Neural cell (in vitro differentiated cells): ENCODE results near the gene APBA2. TPM values are rescaled to one million over a fixed set of nuclear protein-coding genes. Genes with fewer than 3 reads are reported as not detected.

Experiments used
- H2AFZ ChIP-seq: fragments of 200-600, 300-800 bp; sonication (generic), shearing (Covaris generic); 2 replicates; pipeline ENCODE4 v1.6.0; 2014; ENCODE audit warnings: low read depth, mild to moderate bottlenecking, antibody characterized with exemption, low read length, moderate library complexity
- H3F3A ChIP-seq: fragments of 200-600 bp; shearing (Covaris generic); 2 replicates; pipeline ENCODE4 v1.6.1; 2016; ENCODE audit warnings: mild to moderate bottlenecking, moderate library complexity, mixed read lengths, antibody characterized with exemption, low read length; ENCODE audit not compliant: insufficient read depth, poor library complexity, severe bottlenecking
- H3K27ac ChIP-seq: fragments of 200-600, 300-800 bp; sonication (generic), shearing (Covaris generic); 2 replicates; pipeline ENCODE4 v1.5.1; 2014; ENCODE audit warnings: mild to moderate bottlenecking, low read length, moderate library complexity
- H3K27me3 ChIP-seq: fragments of 300-800, 200-600 bp; sonication (generic), shearing (Covaris generic); 2 replicates; pipeline ENCODE4 v1.6.0; 2014; ENCODE audit warnings: mild to moderate bottlenecking, low read depth, low read length, moderate library complexity; ENCODE audit not compliant: insufficient read depth
- H3K36me3 ChIP-seq: fragments of 300-800, 200-600 bp; sonication (generic), shearing (Covaris generic); 2 replicates; pipeline ENCODE4 v1.5.1; 2014; ENCODE audit warnings: mild to moderate bottlenecking, antibody characterized with exemption, low read length, moderate library complexity; ENCODE audit not compliant: insufficient read depth
- H3K4me2 ChIP-seq: fragments of 300-800, 200-600 bp; sonication (generic), shearing (Covaris generic); 2 replicates; pipeline ENCODE4 v1.6.0; 2014; ENCODE audit warnings: mild to moderate bottlenecking, low read length
- H3K4me3 ChIP-seq: fragments of 300-800, 200-600 bp; sonication (generic), shearing (Covaris generic); 2 replicates; pipeline ENCODE4 v1.5.1; 2014; ENCODE audit warnings: mild to moderate bottlenecking, low read length, moderate library complexity
- H3K79me2 ChIP-seq: fragments of 200-600 bp; shearing (Covaris generic); replicated peaks from 2 replicates; pipeline ENCODE4 v1.6.0; 2014; ENCODE audit warnings: mild to moderate bottlenecking, low read length, moderate library complexity; ENCODE audit not compliant: insufficient read depth
- H3K9ac ChIP-seq: fragments of 300-800, 200-600 bp; sonication (generic), shearing (Covaris generic); 2 replicates; pipeline ENCODE4 v1.6.1; 2016; ENCODE audit warnings: mild to moderate bottlenecking, low read length, mixed read lengths
- H3K9me2 ChIP-seq: fragments of 200-600 bp; shearing (Covaris generic); 2 replicates; pipeline ENCODE4 v1.6.1; 2016; ENCODE audit warnings: mild to moderate bottlenecking, low read length, mixed read lengths; ENCODE audit not compliant: insufficient read depth
- H3K9me3 ChIP-seq: fragments of 200-600, 300-800 bp; sonication (generic), shearing (Covaris generic); 2 replicates; pipeline ENCODE4 v1.6.1; 2016; ENCODE audit warnings: mild to moderate bottlenecking, mixed run types, low read length, moderate library complexity, mixed read lengths
- H4K20me1 ChIP-seq: fragments of 200-600 bp; shearing (Covaris generic); 2 replicates; pipeline ENCODE4 v1.6.1; 2016; ENCODE audit warnings: mild to moderate bottlenecking, mixed run types; ENCODE audit not compliant: insufficient read depth
- EP300 ChIP-seq: fragments of 450-650 bp; conservative IDR thresholded peaks from 2 replicates; pipeline ENCODE4 v1.6.1; 2014; ENCODE audit warnings: antibody characterized with exemption, mild to moderate bottlenecking, moderate library complexity; ENCODE audit not compliant: poor library complexity, severe bottlenecking
- EZH2 ChIP-seq: fragments of 200-600, 300-800 bp; shearing (Covaris generic), sonication (generic); IDR thresholded peaks from 2 replicates; pipeline ENCODE4 v1.6.1; 2014; ENCODE audit warnings: antibody characterized with exemption, low read length, borderline replicate concordance, mild to moderate bottlenecking; ENCODE audit not compliant: insufficient read depth, poor library complexity, severe bottlenecking
- MXI1 ChIP-seq: fragments of 450-650 bp; conservative IDR thresholded peaks from 2 replicates; pipeline ENCODE4 v1.6.1; 2014; ENCODE audit warnings: antibody characterized with exemption, mild to moderate bottlenecking; ENCODE audit not compliant: poor library complexity, severe bottlenecking
- POLR2AphosphoS5 ChIP-seq: IDR thresholded peaks from 2 replicates; pipeline ENCODE4 v1.6.1; 2012
- RAD21 ChIP-seq: fragments of 450-650 bp; conservative IDR thresholded peaks from 2 replicates; pipeline ENCODE4 v1.6.1; 2014; ENCODE audit warnings: antibody characterized with exemption, mild to moderate bottlenecking, moderate library complexity
- REST ChIP-seq: IDR thresholded peaks from 2 replicates; pipeline ENCODE4 v1.6.1; 2012; ENCODE audit warnings: borderline replicate concordance
- SMC3 ChIP-seq: fragments of 450-650 bp; conservative IDR thresholded peaks from 2 replicates; pipeline ENCODE4 v1.6.1; 2014; ENCODE audit warnings: antibody characterized with exemption, mild to moderate bottlenecking, moderate library complexity; ENCODE audit not compliant: poor library complexity
- TAF1 ChIP-seq: IDR thresholded peaks from 2 replicates; pipeline ENCODE4 v1.6.1; 2012; ENCODE audit warnings: low read depth
- polyA plus RNA-seq: library from polyadenylated mRNA; depleted of rRNA; stranded (reverse); fragments of >200 nt; gene quantifications from 2 replicates; pipeline ENCODE4 v1.2.3, GENCODE V29; 2014
- TF ChIP-seq, protein P1 (sequence below): fragments of 450-650 bp; IDR thresholded peaks from 2 replicates; pipeline ENCODE4 v1.5.1; 2014; ENCODE audit warnings: antibody characterized with exemption, mild to moderate bottlenecking, moderate library complexity; ENCODE audit not compliant: poor library complexity, severe bottlenecking

APBA2 gene
- polyA plus RNA-seq, 1 donor from 2014 or later: 134 TPM

- H3K4me3 ChIP-seq: peak overlapping the region; percentile 46
- H3K36me3 ChIP-seq: no peaks in the 10 kb centered on the region
- H3K9me3 ChIP-seq: no peaks in the 10 kb centered on the region
- H3K79me2 ChIP-seq: no peaks in the 10 kb centered on the region
- H3K27ac ChIP-seq: peak overlapping the region; percentile 54
- no peaks in the 10 kb centered on the region for H4K20me1 ChIP-seq
- no peak overlapping the region for H2AFZ ChIP-seq
- no peak overlapping the region for H3K4me2 ChIP-seq
- H3F3A ChIP-seq: no peaks in the 10 kb centered on the region
- no peak overlapping the region for H3K9ac ChIP-seq
- H3K9me2 ChIP-seq: no peaks in the 10 kb centered on the region
- H3K27me3 ChIP-seq: no peaks in the 10 kb centered on the region
- no peak for TF ChIP-seq SMC3
- TF ChIP-seq EP300: no peak
- no peak for TF ChIP-seq MXI1
- no peak for TF ChIP-seq TAF1
- no peak for TF ChIP-seq EZH2
- TF ChIP-seq REST: no peak
- no peak for TF ChIP-seq RAD21
- TF ChIP-seq POLR2AphosphoS5: no peak
These were observed 133.5 kb downstream of the APBA2 start for GRCh38 chr15:29018995-29019976.

- Histone ChIP-seq H3F3A (no peaks in the 10 kb centered on the region), H3K27ac (no peak overlapping the region), H3K4me3 (no peak overlapping the region)
These were observed 136.1 kb downstream of the APBA2 start for GRCh38 chr15:29021857-29022256.

More at GRCh38 chr15:29021857-29022256, 136.1 kb downstream of the APBA2 start:
- no peaks in the 10 kb centered on the region for H3K9me2 ChIP-seq
- H2AFZ ChIP-seq: no peak overlapping the region
- H3K27me3 ChIP-seq: no peaks in the 10 kb centered on the region
- H3K36me3 ChIP-seq: no peaks in the 10 kb centered on the region
- no peaks in the 10 kb centered on the region for H3K9me3 ChIP-seq
- no peak overlapping the region for H3K4me2 ChIP-seq
- TF ChIP-seq EZH2: no peak
- TF ChIP-seq POLR2AphosphoS5: no peak
- no peak for TF ChIP-seq TAF1
- no peak for TF ChIP-seq SMC3
- TF ChIP-seq MXI1: no peak
- TF ChIP-seq EP300: no peak
- TF ChIP-seq, protein P1, sequence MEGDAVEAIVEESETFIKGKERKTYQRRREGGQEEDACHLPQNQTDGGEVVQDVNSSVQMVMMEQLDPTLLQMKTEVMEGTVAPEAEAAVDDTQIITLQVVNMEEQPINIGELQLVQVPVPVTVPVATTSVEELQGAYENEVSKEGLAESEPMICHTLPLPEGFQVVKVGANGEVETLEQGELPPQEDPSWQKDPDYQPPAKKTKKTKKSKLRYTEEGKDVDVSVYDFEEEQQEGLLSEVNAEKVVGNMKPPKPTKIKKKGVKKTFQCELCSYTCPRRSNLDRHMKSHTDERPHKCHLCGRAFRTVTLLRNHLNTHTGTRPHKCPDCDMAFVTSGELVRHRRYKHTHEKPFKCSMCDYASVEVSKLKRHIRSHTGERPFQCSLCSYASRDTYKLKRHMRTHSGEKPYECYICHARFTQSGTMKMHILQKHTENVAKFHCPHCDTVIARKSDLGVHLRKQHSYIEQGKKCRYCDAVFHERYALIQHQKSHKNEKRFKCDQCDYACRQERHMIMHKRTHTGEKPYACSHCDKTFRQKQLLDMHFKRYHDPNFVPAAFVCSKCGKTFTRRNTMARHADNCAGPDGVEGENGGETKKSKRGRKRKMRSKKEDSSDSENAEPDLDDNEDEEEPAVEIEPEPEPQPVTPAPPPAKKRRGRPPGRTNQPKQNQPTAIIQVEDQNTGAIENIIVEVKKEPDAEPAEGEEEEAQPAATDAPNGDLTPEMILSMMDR: no peak
- TF ChIP-seq REST: no peak
- TF ChIP-seq RAD21: no peak
- no peaks in the 10 kb centered on the region for H3K79me2 ChIP-seq
- no peaks in the 10 kb centered on the region for H4K20me1 ChIP-seq
- H3K9ac ChIP-seq: no peak overlapping the region
